ENCODE results near the gene GPR15LG. TPM values are rescaled to one million over a fixed set of nuclear protein-coding genes. Genes with fewer than 3 reads are reported as not detected.

The GPR15LG gene
- total and polyA plus RNA-seq, 2 donors (not counting 3 experiments of a cell fraction or from before 2014, with no cell fraction given) = not detected

DNA sequence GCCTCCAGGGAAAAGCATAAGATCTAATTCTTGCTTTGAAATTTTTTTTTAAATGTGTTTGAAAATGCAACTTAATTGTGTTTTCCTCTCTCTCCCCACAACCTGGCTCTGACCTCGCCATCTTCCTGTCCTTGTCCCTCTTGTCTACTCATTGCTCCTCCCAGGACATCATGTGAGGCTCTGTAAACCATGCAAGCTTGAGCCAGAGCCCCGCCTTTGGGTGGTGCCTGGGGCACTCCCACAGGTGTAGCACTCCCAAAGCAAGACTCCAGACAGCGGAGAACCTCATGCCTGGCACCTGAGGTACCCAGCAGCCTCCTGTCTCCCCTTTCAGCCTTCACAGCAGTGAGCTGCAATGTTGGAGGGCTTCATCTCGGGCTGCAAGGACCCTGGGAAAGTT is 10.9 kb downstream of the GPR15LG start:
- no peak overlapping the region for H3K4me3 ChIP-seq (replicated peaks in 1 of 3; ENCODE audit: insufficient read depth in 1 of 3, low read depth in 1 of 3, low read length in 3 of 3)
- BruUV-seq (replicated peaks) = no TSS peak
- H3K4me1 ChIP-seq (ENCODE audit: control insufficient read depth, extremely low read depth, insufficient read depth, low read length) = no peaks in the 10 kb centered on the region
- CTCF ChIA-PET = interaction anchor here (1.0 kb wide), 1 partner anchor 33 kb away, joined by 3 read pairs; no protein-coding TSS in a partner anchor
- intact Hi-C loops (cut with micrococcal nuclease) = no loop called here
- no peaks in the 10 kb centered on the region for H3K9me1 ChIP-seq (replicated peaks; ENCODE audit: control insufficient read depth, extremely low read depth, insufficient read depth, low read length)
- FAIRE-seq = no peak
- H3K36me3 ChIP-seq (ENCODE audit: control insufficient read depth in 2 of 2, extremely low read depth in 1 of 2, insufficient read depth in 2 of 2, low read length in 2 of 2) = no peaks in the 10 kb centered on the region
- H3K79me2 ChIP-seq (ENCODE audit: control insufficient read depth, insufficient read depth, low read length) = no peaks in the 10 kb centered on the region
- POLR2A ChIA-PET = no interaction called here
- H3K9me3 ChIP-seq (replicated peaks; ENCODE audit: control insufficient read depth, insufficient read depth, low read length) = no peaks in the 10 kb centered on the region
- no peak overlapping the region for H3K27ac ChIP-seq (ENCODE audit: insufficient read depth, low read depth, low read length)
- H2AFZ ChIP-seq (ENCODE audit: low read depth, low read length) = no peak overlapping the region
- no peak overlapping the region for H3K9ac ChIP-seq (replicated peaks; ENCODE audit: extremely low read depth, insufficient read depth, low read length)
- dilution Hi-C loops (cut with MboI; ENCODE audit: extremely low pct_ligation_motif_present, low sequenced_read_pairs) = no loop called here
- no peaks in the 10 kb centered on the region for H4K20me1 ChIP-seq (replicated peaks; ENCODE audit: control insufficient read depth, extremely low read depth, insufficient read depth, low read length)
- H3K27me3 ChIP-seq (ENCODE audit: control insufficient read depth in 2 of 2, insufficient read depth in 2 of 2, low read length in 2 of 2) = no peaks in the 10 kb centered on the region
- H3K4me2 ChIP-seq (ENCODE audit: insufficient read depth, low read length) = no peak overlapping the region
- no peak for TF ChIP-seq FOS (IDR thresholded peaks at IDR 0.05; ENCODE audit: borderline replicate concordance, insufficient read depth, low read length)
- no peak for TF ChIP-seq GATA2 (IDR thresholded peaks at IDR 0.05; ENCODE audit: insufficient read depth, insufficient read length, low read depth, low read length)
- TF ChIP-seq JUN (IDR thresholded peaks at IDR 0.05; ENCODE audit: borderline replicate concordance, insufficient read depth, insufficient read length, low read depth) = no peak
- no peak for TF ChIP-seq POLR2AphosphoS5 (IDR thresholded peaks at IDR 0.05; ENCODE audit: insufficient read depth, low read depth, low read length)
- no peak for TF ChIP-seq EZH2 (IDR thresholded peaks at IDR 0.05; ENCODE audit: borderline replicate concordance, low read depth, low read length, severe bottlenecking)
- TF ChIP-seq MAX (IDR thresholded peaks at IDR 0.05; ENCODE audit: insufficient read depth, insufficient read length) = no peak
- TF ChIP-seq, protein P1, sequence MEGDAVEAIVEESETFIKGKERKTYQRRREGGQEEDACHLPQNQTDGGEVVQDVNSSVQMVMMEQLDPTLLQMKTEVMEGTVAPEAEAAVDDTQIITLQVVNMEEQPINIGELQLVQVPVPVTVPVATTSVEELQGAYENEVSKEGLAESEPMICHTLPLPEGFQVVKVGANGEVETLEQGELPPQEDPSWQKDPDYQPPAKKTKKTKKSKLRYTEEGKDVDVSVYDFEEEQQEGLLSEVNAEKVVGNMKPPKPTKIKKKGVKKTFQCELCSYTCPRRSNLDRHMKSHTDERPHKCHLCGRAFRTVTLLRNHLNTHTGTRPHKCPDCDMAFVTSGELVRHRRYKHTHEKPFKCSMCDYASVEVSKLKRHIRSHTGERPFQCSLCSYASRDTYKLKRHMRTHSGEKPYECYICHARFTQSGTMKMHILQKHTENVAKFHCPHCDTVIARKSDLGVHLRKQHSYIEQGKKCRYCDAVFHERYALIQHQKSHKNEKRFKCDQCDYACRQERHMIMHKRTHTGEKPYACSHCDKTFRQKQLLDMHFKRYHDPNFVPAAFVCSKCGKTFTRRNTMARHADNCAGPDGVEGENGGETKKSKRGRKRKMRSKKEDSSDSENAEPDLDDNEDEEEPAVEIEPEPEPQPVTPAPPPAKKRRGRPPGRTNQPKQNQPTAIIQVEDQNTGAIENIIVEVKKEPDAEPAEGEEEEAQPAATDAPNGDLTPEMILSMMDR (IDR thresholded peaks at IDR 0.05; ENCODE audit: extremely low read depth in 1 of 2, insufficient read depth in 1 of 2, low read depth in 1 of 2, low read length in 2 of 2) = no peak
- TF ChIP-seq MYC (IDR thresholded peaks at IDR 0.05; ENCODE audit: low read depth, low read length) = no peak
- TF ChIP-seq POLR2A (IDR thresholded peaks at IDR 0.05; ENCODE audit: low read depth, low read length) = no peak
- DNase-seq (ENCODE audit: low read depth, low spot score) = no peak

All from endothelial cell of umbilical vein (primary cell).